ENCODE measurements around the gene RGMB. TPM values are rescaled to one million over a fixed set of nuclear protein-coding genes. Genes with fewer than 3 reads are reported as not detected.

The RGMB gene
- total RNA-seq, 1 donor, result 70.9 TPM

GRCh38 chr5:98781964-98782363 is 8.5 kb downstream of the RGMB start:
- H3K4me3 ChIP-seq (ENCODE audit: insufficient read depth, low read length), result no peak overlapping the region

GRCh38 chr5:98783051-98783649 is 9.7 kb downstream of the RGMB start:
- Histone ChIP-seq H4K20me1 (ENCODE audit: insufficient read depth, low read length) (peaks cover 91% of the 10 kb centered on the region), H2AFZ (ENCODE audit: low read length) (no peak overlapping the region), H3K4me2 (ENCODE audit: insufficient read depth, low read length) (peak overlapping the region; percentile 21), H3K79me2 (ENCODE audit: insufficient read depth, low read length) (peaks cover 100% of the 10 kb centered on the region), H3K27ac (ENCODE audit: low read depth, low read length) (no peak overlapping the region), H3K4me3 (ENCODE audit: insufficient read depth, low read length) (no peak overlapping the region), H3K4me1 (ENCODE audit: insufficient read depth, low read length) (peaks cover 79% of the 10 kb centered on the region), H3K9me3 (ENCODE audit: low read depth, low read length) (no peaks in the 10 kb centered on the region), H3K36me3 (ENCODE audit: insufficient read depth, low read length) (peaks cover 83% of the 10 kb centered on the region), H3K27me3 (ENCODE audit: insufficient read depth, low read length) (no peaks in the 10 kb centered on the region)
- DNase-seq (ENCODE audit: insufficient read length, low spot score, missing footprints), result no peak
- no peak for TF ChIP-seq CTCF (IDR thresholded peaks at IDR 0.05; ENCODE audit: extremely low read depth, low read depth, low read length)

More at GRCh38 chr5:98781964-98782363, 8.5 kb downstream of the RGMB start:
- peaks cover 100% of the 10 kb centered on the region for H3K79me2 ChIP-seq (ENCODE audit: insufficient read depth, low read length)
- TF ChIP-seq CTCF (IDR thresholded peaks at IDR 0.05; ENCODE audit: extremely low read depth, low read depth, low read length), result no peak
- H3K4me1 ChIP-seq (ENCODE audit: insufficient read depth, low read length), result peaks cover 78% of the 10 kb centered on the region
- no peaks in the 10 kb centered on the region for H3K9me3 ChIP-seq (ENCODE audit: low read depth, low read length)
- H3K27me3 ChIP-seq (ENCODE audit: insufficient read depth, low read length), result no peaks in the 10 kb centered on the region
- H3K27ac ChIP-seq (ENCODE audit: low read depth, low read length), result no peak overlapping the region
- peaks cover 85% of the 10 kb centered on the region for H4K20me1 ChIP-seq (ENCODE audit: insufficient read depth, low read length)
- peaks cover 72% of the 10 kb centered on the region for H3K36me3 ChIP-seq (ENCODE audit: insufficient read depth, low read length)
- H3K4me2 ChIP-seq (ENCODE audit: insufficient read depth, low read length), result peak overlapping the region; percentile 4
- H2AFZ ChIP-seq (ENCODE audit: low read length), result no peak overlapping the region
- DNase-seq (ENCODE audit: insufficient read length, low spot score, missing footprints), result no peak

GRCh38 chr5:98784411-98784810 is 10.9 kb downstream of the RGMB start:
- Histone ChIP-seq H3K4me1 (ENCODE audit: insufficient read depth, low read length) (peaks cover 78% of the 10 kb centered on the region), H4K20me1 (ENCODE audit: insufficient read depth, low read length) (peaks cover 92% of the 10 kb centered on the region), H3K36me3 (ENCODE audit: insufficient read depth, low read length) (peaks cover 92% of the 10 kb centered on the region), H3K4me3 (ENCODE audit: insufficient read depth, low read length) (no peak overlapping the region), H2AFZ (ENCODE audit: low read length) (no peak overlapping the region), H3K27me3 (ENCODE audit: insufficient read depth, low read length) (no peaks in the 10 kb centered on the region), H3K27ac (ENCODE audit: low read depth, low read length) (no peak overlapping the region), H3K4me2 (ENCODE audit: insufficient read depth, low read length) (no peak overlapping the region), H3K9me3 (ENCODE audit: low read depth, low read length) (no peaks in the 10 kb centered on the region), H3K79me2 (ENCODE audit: insufficient read depth, low read length) (peaks cover 100% of the 10 kb centered on the region)
- TF ChIP-seq CTCF (IDR thresholded peaks at IDR 0.05; ENCODE audit: extremely low read depth, low read depth, low read length), result no peak
- DNase-seq (ENCODE audit: insufficient read length, low spot score, missing footprints), result no peak

GRCh38 chr5:98785244-98785643 is 11.8 kb downstream of the RGMB start:
- Histone ChIP-seq H3K4me1 (ENCODE audit: insufficient read depth, low read length) (peaks cover 72% of the 10 kb centered on the region), H3K79me2 (ENCODE audit: insufficient read depth, low read length) (peaks cover 100% of the 10 kb centered on the region), H3K9me3 (ENCODE audit: low read depth, low read length) (no peaks in the 10 kb centered on the region), H2AFZ (ENCODE audit: low read length) (no peak overlapping the region), H4K20me1 (ENCODE audit: insufficient read depth, low read length) (peaks cover 85% of the 10 kb centered on the region), H3K27ac (ENCODE audit: low read depth, low read length) (peak overlapping the region; percentile 47), H3K36me3 (ENCODE audit: insufficient read depth, low read length) (peaks cover 87% of the 10 kb centered on the region), H3K4me3 (ENCODE audit: insufficient read depth, low read length) (no peak overlapping the region), H3K27me3 (ENCODE audit: insufficient read depth, low read length) (no peaks in the 10 kb centered on the region), H3K4me2 (ENCODE audit: insufficient read depth, low read length) (peak overlapping the region; percentile 46)
- TF ChIP-seq CTCF (IDR thresholded peaks at IDR 0.05; ENCODE audit: extremely low read depth, low read depth, low read length), result no peak
- no peak for DNase-seq (ENCODE audit: insufficient read length, low spot score, missing footprints)

All from osteoblast (primary cell).